OCI-M2 (cell line): ENCODE results near the gene CFAP20DC.
"Not testable (repeated sequence)": the region's sequence is repeated elsewhere in the genome, so short reads cannot be mapped to it uniquely, and the experiment has no call there.

Source experiments
- DNase-seq: peaks from one replicate; lab custom pipeline; 2025; ENCODE audit not compliant: unreplicated experiment; lab: John Stamatoyannopoulos, UW

The CFAP20DC gene

GRCh38 chr3:58751235-58751634 lies 298.6 kb downstream of the CFAP20DC start:
- DNase-seq: no peak

- DNase-seq: no peak
Measured at GRCh38 chr3:58749948-58750347, 299.9 kb downstream of the CFAP20DC start.

- DNase-seq: no peak
Measured at GRCh38 chr3:58748024-58748423, 301.8 kb downstream of the CFAP20DC start.

- no peak for DNase-seq
Measured at GRCh38 chr3:58746758-58747157, 303.1 kb downstream of the CFAP20DC start.

DNA sequence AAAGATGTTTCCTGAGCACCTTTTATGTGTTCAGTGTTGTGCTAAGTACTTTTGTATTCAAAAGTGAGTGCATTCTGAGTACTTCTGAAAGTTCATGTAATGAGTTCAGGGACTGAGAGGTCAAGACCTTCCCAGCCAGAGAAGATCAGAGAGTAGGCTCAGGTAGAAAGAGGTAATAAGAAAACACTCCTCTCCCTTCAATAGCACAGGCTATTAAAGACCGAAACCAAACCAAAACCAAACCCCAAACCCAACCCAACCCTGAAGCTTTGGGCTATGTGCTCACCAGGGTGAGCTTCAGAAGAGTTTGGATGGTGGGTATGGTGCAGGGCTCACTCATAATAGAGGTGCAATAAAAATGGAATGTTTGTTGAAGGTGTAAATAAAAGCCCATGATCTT lies 306.5 kb downstream of the CFAP20DC start:
- no peak for DNase-seq

DNA sequence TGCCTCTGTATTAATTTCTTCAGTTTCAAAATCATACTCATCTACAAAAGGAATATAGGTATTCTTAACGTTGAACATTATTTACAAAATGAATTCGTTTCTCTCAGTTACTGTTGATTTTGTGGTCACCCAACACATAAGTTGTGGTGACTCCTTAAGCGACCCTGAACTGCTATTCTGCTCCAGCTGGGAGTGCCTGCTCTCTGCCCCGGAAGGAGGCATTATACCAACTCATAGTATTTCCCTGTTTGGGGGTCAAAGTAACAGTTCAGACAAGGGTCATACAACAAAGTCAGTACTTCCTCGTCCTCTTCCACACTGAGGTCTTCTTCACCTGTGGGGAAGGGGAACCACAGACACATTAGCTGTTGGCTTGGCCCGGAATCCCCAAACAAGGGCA lies 307.6 kb downstream of the CFAP20DC start:
- no peak for DNase-seq

- DNase-seq: no peak
Measured at GRCh38 chr3:58737644-58738043, 312.2 kb downstream of the CFAP20DC start.

- DNase-seq: no peak
Measured at GRCh38 chr3:58731673-58732072, 318.2 kb downstream of the CFAP20DC start.

DNA sequence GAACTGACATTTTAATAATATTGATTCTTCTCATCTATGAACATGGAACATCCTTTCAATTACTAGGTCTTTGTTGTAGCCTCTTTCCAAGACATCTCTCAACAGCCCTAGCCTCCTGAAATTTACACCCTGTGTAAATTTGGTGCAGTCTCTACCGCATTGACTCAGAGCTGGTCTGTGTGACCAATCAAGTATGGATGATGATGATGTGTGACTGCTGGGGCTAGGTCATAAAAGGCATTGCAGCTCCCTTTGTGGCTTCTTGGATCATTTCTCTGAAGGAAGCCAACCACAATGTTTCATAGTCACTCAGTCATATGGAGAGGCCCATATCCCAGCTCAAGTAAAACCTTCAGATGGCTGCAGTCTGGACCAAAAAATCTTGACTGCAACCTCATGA lies 321.1 kb downstream of the CFAP20DC start:
- DNase-seq: no peak

DNA sequence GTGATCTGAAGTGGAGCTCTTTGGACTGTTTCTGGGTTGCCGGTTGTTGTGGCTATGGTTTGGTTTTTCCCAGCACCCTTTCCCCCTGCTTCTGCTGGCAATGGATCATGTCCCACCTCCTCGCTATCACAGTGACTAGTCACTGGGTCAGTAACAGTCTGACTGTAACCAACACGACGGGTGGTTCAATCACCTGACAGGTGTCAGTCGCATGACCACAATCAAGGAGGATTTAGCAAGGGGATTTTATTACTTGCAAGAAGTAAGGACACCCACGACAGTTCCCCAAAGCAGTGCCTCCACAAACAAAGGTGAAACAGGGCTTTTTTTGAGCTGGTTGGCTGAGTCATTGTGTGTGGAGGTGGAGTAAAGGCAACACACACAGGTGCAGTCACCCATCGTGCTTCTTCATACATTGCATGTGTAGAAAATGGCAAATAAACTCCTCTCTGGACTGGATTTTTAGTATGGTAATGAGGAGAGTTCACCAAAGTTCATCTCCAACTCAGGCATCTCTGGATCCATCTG lies 324.4 kb downstream of the CFAP20DC start:
- DNase-seq: no peak

GRCh38 chr3:58724336-58724735 lies 325.5 kb downstream of the CFAP20DC start:
- DNase-seq: no peak

- DNase-seq: no peak
Measured at GRCh38 chr3:58723173-58723572, 326.7 kb downstream of the CFAP20DC start.

DNA sequence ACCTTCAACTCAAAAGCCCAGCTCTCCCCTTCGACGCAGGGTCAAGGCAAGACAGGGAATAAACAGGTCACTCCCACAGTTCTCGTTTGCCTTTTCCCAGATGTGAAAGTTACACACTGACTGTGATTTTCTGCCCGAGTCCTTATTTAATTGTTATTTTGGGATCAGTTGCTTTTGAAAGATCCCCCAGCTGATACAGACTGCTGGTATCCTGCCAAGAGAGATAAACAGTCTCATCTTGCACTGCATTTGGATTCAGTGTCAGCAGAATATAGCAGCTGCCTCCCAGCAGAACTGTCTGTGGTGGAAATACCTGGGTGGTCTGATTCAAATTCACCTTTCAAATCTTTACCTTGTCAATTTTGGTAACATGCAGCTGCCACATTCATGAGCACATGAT lies 327.3 kb downstream of the CFAP20DC start:
- DNase-seq: no peak

GRCh38 chr3:58720526-58720925 lies 329.3 kb downstream of the CFAP20DC start:
- DNase-seq: no peak

- DNase-seq: no peak
Measured at GRCh38 chr3:58719684-58720083, 330.1 kb downstream of the CFAP20DC start.

DNA sequence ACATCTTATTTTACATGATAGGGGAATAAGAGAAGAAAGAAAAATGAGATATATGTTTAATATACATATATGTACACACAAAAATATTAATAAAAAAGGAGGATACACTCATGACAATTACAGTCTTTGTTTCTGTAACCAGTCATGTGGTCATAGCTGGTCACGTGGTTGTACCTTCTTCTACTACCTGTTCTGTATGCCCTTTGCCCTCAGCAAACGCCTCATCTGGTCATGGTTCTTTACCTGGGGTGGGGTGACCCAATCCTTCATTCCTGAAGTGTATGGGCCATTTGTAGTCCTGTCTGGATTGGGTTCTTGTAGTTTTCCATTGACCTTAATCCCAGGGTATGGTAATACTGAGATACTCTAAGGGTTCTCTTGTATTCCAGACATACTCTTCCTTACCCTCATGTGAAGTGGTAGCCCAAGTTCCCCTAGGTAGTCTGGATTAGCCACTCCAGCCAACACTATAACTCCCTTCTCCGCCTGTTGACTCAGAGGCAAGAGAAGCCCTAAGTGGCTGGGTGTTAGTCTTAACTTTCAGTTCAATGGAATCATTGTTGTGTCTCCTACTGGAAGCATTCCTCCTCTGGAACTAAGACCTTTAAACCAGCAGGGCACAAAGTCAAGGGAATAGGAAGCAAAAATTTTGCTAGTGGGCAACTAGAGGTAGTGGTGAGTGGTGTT lies 336.0 kb downstream of the CFAP20DC start:
- DNase-seq: no peak

- DNase-seq: no peak
Measured at GRCh38 chr3:58711871-58712270, 338.0 kb downstream of the CFAP20DC start.

GRCh38 chr3:58708983-58709382 lies 340.8 kb downstream of the CFAP20DC start:
- DNase-seq: not testable (repeated sequence)

DNA sequence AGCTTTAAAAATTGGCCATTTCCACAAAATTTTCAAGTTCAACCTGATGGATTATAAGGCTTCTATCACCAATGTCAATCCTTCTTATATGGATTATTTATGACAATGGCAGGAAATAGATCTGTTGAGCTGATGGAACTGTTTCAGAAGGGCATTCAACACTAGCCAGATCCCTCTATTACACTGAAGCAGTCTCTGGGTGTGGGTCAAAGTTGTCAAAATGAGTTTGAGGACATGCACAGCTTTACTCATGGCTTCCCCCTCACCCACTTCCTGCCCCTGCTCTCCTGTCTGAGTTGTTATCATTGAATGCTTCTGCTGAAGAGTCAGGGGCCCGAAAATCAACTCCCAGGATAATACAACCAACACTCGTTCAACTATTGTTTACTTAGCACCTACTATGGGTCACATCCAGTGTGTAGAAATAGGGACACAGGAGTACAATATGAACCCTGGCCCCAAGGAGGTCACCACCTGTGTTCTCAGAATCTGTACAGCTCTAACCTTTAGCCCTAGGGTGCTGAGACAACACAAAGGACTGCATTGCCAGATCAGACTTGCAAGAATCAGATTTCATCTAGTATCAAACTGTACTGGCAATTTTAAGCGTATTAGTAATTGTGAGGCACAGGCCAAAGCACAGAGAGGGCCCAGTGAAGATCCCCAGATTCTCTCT lies 341.6 kb downstream of the CFAP20DC start:
- no peak for DNase-seq

DNA sequence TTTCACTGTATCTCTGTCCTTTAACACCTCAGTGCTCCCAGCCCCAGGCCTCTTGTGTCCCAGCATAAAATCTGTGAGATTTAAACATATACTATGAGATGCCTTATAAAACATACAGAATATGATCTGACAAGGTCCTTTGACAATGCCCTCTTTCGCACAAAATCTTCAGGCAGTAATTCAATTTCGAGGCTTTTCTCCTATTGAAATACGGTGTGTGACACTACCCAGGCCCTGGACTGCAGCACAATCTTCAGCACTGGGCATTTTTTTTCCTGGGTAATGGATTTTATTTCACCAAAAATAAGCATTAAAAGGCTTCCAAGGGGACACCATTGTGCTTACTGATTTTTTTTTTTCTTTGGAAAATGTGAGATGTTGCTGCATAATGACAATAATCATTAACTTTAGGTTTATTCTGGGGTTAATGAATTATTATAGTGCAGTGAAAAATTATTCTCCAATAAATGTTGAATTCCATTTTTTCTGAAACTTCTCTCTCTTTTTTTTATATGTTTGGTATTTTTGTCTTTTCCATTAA lies 342.4 kb downstream of the CFAP20DC start:
- DNase-seq: no peak

DNA sequence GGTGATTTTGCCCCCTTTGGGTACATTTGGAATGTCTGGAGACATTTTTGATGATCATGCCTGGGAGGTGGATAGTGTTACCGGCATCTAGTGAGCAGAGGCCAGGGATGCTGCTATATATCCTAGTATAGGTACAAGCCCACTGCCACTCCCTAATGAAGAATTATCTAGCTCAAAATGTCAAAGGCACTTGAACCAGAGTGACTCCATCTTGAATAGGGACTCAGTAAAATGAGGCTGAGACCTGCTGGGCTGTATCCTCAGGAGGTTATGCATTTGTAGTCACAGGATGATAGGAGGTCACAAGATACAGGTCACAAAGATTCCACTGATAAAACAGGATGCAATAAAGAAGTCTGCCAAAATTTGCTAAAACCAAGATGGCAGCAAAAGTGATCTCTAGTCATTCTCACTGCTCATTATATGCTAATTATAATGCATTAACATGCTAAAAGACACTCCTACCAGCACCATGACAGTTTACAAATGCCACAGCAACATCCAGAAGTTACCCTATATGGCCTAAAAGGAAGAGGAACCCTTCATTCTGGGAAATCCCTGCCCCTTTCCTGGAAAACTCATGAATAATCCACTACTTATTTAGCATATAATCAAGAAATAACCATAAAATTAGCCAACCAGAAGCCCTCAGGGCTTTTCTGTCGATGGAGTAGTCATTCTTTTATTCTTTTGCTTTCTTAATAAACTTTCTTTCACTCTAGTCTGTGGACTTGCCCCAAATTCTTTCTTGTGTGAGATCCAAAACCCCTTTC lies 343.2 kb downstream of the CFAP20DC start:
- no peak for DNase-seq

DNA sequence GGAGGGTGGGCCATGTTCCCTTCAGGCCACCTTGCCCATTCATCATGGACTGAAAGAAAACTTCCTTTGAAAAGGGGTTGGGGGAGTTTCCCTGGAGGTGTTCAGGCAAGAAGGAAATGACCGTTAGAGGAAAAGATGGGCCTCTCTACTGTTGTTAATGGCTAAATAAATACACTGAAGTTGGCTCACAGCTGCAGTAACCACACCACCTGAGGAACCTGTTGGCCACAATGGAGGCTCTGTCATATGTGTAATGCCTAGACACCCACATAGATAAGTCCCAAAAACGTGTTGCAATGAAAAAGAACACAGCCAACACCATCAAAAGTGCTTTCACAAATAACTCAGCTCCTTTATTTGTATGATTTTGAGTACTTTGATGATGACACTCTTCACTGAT lies 345.1 kb downstream of the CFAP20DC start:
- DNase-seq: no peak
